ACHN (cell line): ENCODE data around the gene LINGO1.

ENCODE experiments used
- DNase-seq: peaks from one replicate; pipeline ENCODE4 v3.0.0-alpha.2; 2015
- in situ Hi-C: cut with HindIII; loops from 2 replicates; pipeline ENCODE4 v1.10.0; 2017; ENCODE audit warnings: low sequenced_read_pairs, low pct_ligation_motif_present, low pct_unique_long_range_greater_than_20kb

LINGO1 gene

DNA sequence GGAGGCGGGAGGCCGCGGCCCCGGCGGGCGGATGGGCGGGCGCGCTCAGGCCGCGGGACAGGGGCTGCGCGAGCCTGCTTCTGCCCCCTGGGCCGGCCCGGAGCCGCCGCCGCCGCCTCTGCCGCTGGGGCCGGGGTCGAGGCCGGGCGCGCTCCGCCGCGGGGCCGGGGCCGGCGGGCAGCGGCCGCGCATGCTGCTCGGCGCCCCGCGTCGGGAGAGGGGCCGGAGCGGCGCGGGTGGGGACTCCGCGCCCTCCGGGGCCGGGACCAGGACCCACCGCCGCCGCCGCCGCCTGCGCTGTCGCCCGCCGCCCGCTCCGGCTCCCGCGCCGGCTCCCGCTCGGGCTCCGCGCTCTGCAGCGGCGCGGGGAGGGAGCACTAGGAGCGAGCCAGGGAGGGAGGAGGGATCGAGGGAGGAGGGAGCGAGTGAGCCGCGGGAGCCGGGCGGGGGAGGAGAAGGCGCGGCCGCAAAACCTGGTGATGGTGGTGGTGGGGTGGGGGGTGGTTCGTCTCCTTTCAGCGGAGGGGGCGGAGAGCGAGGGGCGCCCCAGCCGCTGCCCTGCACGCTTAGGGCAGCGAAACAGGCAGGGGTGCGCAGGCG is at the start of gene LINGO1:
Gene LINGO1 (minus strand): TSS at position 379 of the 600 bp plus-strand sequence. CDS start 597 bp downstream, outside the sequence.
- in situ Hi-C loops: no loop called here
- DNase-seq: no peak

DNA sequence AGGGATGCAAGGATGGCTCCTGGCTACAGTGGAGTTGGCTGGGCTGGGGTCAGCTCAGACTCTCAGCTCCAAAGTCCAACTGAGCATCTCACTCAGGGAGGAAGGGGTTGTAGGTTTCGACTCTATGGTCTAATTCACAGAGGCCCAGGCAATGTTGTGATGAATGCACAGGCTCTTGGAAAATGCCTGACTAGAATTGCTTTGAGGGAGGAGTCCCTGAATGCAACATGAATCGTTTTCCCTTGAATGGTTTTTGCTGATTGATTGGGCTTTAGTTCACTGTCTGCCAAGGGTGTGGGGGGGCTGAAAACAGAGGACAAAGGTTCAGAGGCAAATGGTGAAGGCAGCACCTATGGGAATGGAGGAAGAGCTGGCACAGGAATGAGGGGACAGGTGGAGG is 48.6 kb upstream of the LINGO1 start:
- in situ Hi-C loops: no loop called here
- no peak for DNase-seq

- in situ Hi-C loops: no loop called here
- no peak for DNase-seq
Observed at GRCh38 chr15:77676569-77677375, 44.1 kb upstream of the LINGO1 start.

DNA sequence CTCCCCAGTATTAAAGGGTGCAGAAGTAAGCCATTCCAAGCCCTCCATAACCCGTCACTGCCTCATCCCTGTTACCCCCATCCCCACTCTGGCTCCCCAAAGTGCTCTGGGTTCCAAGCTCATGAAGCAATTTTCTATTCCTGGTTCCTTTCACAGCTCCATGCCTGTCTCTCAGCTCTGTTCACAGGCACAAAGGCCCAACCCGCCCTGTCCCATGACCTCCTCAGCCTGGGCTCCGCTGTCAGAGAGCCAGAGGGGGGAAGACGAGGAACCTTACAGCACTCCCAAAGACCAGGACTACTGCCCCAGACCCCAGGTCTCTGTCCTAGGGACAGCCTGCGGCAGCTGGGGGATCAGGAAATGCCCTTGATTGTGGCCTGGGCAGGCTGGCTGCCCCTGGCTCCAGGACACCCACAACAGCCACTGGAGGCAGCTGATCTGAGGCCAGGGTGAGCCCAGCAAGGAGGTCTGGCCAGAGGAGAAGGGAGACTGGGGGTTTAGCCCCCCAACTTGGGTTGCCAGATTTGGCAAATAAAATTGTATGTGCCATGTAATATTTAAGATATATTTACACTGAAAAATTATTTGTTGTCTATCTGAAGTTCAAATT is 43.2 kb upstream of the LINGO1 start:
- DNase-seq: no peak
- in situ Hi-C loops: no loop called here

- no peak for DNase-seq
- in situ Hi-C loops: no loop called here
Observed at GRCh38 chr15:77674327-77674726, 41.6 kb upstream of the LINGO1 start.

GRCh38 chr15:77673866-77674265 is 41.2 kb upstream of the LINGO1 start:
- DNase-seq: no peak

GRCh38 chr15:77672135-77672534 is 39.4 kb upstream of the LINGO1 start:
- DNase-seq: no peak
- in situ Hi-C loops: no loop called here

More at GRCh38 chr15:77673866-77674265, 41.2 kb upstream of the LINGO1 start:
- in situ Hi-C loops: no loop called here

DNA sequence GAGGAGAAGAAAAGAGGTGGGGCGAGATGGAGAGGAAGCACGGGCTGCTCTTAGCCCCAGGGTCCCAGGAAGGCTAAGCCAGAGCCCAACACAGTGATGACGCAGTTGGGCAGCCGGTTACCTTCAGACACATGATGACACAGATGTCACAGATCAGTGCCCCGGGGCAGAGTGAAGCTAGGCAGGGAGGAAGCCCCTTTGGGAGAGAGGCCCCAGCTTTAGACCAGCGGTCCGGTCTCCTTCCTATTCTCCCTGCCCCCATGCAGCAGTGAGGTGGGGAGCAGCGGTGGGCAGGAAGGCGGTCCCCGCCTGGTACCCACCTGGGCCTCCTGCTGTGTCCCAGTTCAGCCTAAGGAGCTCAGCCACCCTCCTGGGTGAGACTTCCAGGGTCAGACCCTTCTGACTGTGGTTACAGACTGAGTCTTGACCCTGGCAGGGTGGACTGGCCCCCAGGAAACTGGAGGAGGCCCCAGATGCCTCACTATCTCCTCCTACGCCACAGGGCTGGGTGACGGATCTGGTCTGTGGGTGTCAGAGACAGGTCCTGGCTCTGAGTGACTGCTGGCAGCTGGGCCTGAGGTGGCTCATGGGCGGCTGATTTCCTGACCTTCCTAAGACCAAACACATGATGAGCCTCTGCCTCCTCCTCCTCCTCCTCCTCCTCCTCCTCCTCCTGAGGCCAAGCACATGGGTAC is 38.8 kb upstream of the LINGO1 start:
- in situ Hi-C loops: no loop called here
- no peak for DNase-seq

GRCh38 chr15:77670558-77671361 is 38.0 kb upstream of the LINGO1 start:
- DNase-seq: no peak
- in situ Hi-C loops: no loop called here

- in situ Hi-C loops: no loop called here
Observed at GRCh38 chr15:77669896-77670295, 37.2 kb upstream of the LINGO1 start.

DNA sequence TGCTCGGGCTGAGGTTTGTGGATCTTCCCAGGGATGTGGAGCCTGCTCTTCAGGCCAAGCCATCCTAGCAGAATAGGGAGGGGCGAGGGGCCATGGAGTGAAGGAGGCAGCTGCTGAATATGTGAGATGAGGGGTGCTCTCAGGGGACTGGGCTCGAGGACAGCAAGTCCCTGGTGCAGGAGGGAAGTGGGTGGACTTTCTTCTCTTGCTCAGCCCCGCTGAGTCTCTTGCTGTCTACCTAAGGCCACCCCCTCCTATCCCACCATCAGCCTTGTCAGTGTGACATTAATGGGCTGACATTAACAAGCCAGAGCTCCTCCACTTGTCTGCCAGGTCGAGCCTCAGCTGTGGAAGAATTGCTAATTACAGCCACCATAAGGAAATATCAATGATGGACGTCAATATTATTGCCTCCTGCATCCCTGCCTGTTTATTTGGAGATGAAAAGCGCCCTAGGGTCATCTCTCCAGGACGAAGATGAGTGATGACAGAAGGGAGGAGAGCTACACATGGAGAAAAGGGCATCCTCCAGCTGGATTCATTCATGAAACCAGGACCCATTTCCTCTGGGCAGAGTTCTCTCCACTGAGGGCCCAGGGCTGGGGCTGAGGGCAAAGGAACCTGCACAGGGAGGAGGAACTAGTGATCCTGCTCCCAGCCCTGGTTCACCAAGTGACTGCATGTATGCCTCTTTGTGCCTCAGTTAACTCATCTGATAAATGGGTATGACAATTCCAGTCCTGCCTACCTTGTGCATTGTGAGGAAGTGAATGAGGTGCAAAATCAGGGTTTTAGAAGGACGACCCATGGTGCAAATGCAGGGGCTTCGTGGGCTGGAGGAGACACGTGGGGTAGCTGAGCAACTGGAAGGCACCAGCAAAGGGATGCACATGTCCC is 34.9 kb upstream of the LINGO1 start:
- DNase-seq: no peak
- in situ Hi-C loops: no loop called here

More at GRCh38 chr15:77669896-77670295, 37.2 kb upstream of the LINGO1 start:
- no peak for DNase-seq

GRCh38 chr15:77666296-77666660 is 33.6 kb upstream of the LINGO1 start:
- in situ Hi-C loops: no loop called here
- DNase-seq: no peak

DNA sequence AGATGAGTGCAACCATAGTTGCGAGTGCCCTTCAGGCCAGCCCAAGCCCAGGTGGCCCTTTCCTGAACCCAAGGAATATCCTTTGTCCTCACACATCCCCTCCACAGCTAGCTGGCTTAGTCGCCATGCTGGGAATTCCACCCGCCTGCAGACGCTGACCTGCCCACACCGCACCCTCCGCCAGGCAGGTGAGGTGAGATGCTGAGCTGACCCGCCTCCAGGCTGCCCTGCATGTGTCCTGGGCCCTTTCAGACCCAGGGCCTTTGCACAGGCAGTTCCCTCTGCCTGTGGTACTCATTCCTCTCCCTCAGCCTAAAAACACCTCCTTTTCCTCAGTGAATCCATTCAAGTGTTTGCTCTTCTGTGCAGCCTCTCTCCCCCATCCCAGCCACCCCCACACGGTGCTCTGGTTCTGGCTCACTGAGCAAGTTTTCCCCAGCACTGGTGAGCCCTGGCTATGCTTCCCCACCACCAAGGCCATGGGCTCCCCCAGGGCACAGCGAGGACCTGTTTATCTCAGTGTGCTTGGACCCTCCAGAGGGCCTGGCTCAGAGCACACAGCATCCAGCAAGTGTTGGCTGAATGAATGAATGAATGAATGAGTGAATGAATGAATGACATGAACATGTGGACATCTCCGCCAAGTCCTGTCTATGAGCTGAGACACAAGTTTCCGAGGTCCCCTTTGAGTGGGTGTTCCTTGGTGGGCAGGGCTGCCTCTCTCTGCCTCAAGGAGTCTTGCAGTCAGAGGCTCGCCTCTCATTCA is 33.0 kb upstream of the LINGO1 start:
- DNase-seq: no peak
- in situ Hi-C loops: no loop called here

DNA sequence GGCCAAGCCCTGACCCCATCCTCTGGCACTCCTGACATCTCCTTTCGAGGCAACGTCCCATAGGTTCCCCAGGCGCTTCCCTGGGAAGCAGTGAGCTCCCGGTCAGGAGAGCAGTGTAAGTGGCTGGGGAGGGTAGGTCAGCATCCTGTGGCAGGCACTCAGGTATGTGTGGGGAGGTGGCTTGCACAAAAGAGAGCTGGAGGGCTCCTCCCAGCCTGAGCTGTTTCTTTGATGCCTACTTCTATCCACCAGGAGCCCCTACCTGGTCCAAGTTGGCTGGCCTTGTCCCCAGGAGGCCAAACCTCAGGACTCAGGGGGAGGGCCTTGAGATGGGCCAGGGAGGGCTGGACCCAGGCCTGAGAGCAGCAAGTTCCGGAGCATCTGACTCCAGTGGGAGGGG is 31.7 kb upstream of the LINGO1 start:
- DNase-seq: no peak
- in situ Hi-C loops: no loop called here

GRCh38 chr15:77663256-77663655 is 30.5 kb upstream of the LINGO1 start:
- in situ Hi-C loops: no loop called here
- no peak for DNase-seq

- DNase-seq: peak; percentile 57
- in situ Hi-C loops: no loop called here
Observed at GRCh38 chr15:77659350-77660321, 26.9 kb upstream of the LINGO1 start.
